ENCODE data around the gene DMRTB1.

DNA sequence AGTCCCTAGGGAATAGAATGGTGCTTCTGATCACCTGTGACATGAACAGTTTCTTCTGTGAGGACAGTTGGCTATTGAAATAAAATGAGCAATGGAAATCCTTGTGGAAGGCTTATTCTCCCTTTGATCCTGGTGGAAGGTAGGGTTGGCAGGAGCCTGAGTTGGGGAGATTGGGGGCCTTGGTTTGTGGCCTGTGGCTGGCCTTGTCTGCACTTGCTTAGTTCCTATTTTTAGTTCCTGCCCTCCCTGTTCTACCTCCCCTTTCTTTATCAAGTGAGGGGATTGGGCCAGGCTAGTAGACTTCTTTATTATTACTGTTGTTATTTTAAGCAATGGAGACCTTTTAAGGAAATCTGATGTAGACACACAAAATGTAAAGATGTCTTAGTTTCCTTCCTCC is 8.2 kb downstream of the DMRTB1 start:
- TF ChIP-seq RAD21 (conservative IDR thresholded peaks at IDR 0.05), result no peak
- TF ChIP-seq, protein P1, sequence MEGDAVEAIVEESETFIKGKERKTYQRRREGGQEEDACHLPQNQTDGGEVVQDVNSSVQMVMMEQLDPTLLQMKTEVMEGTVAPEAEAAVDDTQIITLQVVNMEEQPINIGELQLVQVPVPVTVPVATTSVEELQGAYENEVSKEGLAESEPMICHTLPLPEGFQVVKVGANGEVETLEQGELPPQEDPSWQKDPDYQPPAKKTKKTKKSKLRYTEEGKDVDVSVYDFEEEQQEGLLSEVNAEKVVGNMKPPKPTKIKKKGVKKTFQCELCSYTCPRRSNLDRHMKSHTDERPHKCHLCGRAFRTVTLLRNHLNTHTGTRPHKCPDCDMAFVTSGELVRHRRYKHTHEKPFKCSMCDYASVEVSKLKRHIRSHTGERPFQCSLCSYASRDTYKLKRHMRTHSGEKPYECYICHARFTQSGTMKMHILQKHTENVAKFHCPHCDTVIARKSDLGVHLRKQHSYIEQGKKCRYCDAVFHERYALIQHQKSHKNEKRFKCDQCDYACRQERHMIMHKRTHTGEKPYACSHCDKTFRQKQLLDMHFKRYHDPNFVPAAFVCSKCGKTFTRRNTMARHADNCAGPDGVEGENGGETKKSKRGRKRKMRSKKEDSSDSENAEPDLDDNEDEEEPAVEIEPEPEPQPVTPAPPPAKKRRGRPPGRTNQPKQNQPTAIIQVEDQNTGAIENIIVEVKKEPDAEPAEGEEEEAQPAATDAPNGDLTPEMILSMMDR (IDR thresholded peaks at IDR 0.05; ENCODE audit: poor library complexity, severe bottlenecking), result no peak
- TF ChIP-seq TAF1 (IDR thresholded peaks at IDR 0.05; ENCODE audit: low read depth), result no peak
- no peak for TF ChIP-seq EZH2 (IDR thresholded peaks at IDR 0.05; ENCODE audit: borderline replicate concordance, insufficient read depth, low read length, poor library complexity, severe bottlenecking)
- no peak for TF ChIP-seq SMC3 (conservative IDR thresholded peaks at IDR 0.05; ENCODE audit: poor library complexity)
- no peak for TF ChIP-seq EP300 (conservative IDR thresholded peaks at IDR 0.05; ENCODE audit: poor library complexity, severe bottlenecking)
- no peak for TF ChIP-seq POLR2AphosphoS5 (IDR thresholded peaks at IDR 0.05)
